ENCODE data around the gene SPDEF.

DNA sequence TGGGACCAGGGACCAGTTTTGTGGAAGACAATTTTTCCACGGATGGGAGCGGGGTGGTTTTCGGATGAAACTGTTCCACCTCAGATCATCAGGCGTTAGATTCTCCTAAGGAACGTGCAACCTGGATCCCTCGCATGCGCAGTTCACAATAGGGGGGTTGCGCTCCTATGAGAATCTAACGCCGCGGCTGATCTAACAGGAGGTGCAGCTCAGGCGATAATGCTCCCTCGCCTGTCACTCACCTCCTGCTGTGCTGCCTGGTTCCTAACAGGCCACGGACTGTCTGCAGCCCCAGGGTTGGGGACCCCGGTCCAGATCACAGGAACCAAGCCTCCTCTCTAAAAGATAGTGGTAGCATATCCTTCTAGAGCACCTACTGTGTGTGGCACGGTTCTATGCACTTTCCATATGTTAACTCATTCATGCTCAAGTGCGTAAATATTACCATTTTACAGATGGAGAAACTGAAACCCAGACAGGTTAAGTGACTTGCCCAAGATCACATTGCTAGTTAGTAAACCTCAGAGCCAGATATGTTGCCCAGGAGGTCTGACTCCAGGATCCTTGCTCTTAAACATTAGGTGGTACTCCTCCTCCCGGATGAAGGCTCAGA, 25.3 kb downstream of the SPDEF start:
- TF ChIP-seq POLR2AphosphoS5 (IDR thresholded peaks at IDR 0.05; ENCODE audit: borderline replicate concordance, low read depth, low read length), result no peak
- TF ChIP-seq EZH2 (IDR thresholded peaks at IDR 0.05), result no peak
